Tongue (tissue), 2 donors: ENCODE measurements around the gene GSTT2. TPM values are rescaled to one million over a fixed set of nuclear protein-coding genes. Genes with fewer than 3 reads are reported as not detected.
"Not testable (repeated sequence)": the region's sequence is repeated elsewhere in the genome, so short reads cannot be mapped to it uniquely, and the experiment has no call there.

ENCODE experiments used
- DNase-seq: peaks from one replicate; pipeline ENCODE4 v3.0.0-alpha.2; 2015
- total RNA-seq: library from RNA; depleted of rRNA; stranded (reverse); fragments of >200 nt; gene quantifications from one replicate; pipeline ENCODE4 v1.2.3, GENCODE V29; 2014

GSTT2 gene
- total RNA-seq, 1 donor from 2014 or later: not detected

DNA sequence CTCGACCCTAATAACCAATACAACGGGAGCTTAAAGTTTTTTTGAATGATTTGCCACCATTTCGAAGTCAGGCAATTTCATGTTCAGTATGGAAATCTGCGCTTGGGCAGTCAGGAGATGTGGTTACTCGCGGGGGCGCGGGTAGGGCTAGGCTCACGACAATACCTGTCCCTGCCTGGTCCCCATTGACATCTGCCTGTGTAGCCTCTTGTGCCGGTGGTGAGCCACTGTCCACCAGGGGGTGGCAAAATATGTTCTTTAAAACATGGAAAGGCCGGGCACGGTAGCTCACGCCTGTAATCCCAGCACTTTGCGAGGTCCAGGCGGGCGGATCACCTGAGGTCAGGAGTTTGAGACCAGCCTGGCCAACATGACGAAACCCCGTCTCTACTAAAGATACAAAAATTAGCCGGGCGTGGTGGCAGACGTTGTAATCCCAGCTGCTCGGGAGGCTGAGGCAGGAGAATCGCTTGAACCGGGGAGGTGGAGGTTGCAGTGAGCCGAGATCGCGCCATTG is 5.0 kb upstream of the GSTT2 start:
- DNase-seq: not testable (repeated sequence)

DNA sequence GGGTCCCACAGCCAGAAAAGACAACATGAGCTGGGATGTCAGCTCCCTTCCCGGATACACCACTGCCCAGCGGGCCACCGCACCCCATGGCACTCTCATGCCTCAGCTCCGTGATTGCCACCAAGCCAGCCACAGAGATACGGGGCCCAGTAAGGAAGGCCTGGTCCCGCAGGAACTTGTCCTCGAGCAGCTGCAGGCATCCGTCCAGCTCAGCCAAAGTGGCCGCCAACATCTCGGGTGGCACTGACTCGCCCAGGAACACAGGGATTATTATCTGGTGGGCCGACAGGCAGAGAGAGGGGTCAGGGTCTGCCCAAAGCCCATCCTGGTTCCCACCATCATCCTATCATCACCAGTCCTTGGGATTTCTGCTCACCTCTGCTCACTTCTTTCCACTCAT is 2.6 kb upstream of the GSTT2 start:
- not testable (repeated sequence) for DNase-seq

DNA sequence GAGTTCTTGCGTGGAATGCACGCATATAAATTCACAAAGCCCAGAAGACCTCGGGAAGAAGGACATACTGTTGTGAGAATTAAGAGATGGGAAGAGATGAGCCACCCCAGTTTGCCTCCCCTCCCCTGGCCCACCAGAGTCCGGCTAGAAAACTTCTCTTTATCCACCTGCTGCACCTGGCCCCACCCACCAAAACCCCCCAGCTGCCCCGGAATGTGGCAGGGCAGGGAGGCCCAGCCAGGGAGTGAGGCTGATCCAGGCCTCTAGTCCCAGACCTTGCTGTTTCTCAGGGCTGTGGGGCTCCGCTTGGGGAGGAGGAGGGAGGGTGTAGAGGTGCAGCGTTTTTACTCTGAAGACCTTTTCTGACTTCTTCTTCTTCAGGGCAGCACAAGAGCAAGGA is 633 bp downstream of the GSTT2 start:
- DNase-seq: not testable (repeated sequence)

DNA sequence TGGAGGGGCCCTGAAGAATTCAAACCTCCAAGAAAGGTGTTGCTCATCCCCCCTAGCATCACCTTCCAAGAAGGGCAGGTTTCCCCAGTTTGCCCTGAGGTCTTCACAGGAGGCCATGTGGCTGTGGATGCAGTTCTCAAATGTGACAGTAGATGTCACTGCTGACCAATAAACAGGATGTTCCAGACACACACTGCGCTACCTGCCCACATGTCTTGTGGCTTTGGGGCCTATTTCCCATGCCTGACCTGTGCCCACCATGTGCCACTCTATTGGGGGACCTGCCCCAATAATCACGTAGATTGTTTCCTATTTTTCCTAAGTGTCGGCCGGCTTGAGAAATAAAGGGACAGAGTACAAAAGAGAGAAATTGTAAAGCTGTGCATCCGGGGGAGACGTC is 4.5 kb downstream of the GSTT2 start:
- no peak for DNase-seq

DNA sequence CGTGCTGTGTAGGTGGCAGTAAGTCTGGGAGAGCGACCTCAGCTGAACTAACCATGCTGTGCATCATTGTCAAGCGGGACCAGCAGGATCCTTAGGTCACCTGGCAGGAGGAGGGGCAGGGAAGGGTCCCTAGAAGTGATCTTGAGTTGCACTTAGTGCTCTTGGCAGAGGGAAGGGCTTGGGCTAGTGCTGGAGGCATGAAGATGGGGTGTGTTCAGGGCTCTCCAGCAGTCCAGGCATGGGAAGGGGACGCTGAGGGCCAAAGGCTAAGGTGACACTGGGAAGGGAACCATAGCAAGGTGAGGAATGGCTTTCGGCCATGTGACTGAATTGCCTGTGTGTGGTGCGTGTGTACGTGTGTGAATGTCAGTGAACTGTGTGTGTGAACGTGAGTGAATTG is 6.2 kb downstream of the GSTT2 start:
- DNase-seq: not testable (repeated sequence)

DNA sequence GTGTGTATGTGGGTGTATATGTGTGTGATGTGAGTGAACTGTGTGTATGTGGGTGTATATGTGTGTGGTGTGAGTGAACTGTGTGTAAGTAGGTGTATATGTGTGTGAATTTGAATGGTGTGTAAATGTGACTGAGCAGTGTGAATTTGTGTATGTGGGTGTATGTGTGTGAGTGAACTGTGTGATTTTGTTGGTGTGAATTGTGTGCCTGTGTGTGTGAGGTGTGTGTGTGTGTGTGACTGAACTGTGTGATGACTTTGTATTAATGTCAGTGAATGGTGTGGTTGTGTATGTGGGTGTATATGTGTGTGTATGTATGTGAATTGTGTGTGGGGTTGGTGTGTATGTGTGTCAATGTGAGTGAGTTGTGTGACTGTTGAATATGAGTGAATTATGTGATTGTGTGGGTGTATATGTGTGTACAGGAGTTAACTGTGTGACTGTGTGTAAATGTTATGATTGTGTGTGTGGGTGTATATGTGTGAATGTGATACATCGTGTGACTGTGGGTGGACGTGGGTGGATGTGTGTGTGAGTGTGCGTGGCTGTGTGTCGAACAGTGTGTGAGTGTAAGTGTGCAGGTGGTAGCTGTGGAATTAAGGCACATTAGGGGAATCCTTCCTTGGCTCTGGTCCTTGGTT is 6.7 kb downstream of the GSTT2 start:
- not testable (repeated sequence) for DNase-seq

DNA sequence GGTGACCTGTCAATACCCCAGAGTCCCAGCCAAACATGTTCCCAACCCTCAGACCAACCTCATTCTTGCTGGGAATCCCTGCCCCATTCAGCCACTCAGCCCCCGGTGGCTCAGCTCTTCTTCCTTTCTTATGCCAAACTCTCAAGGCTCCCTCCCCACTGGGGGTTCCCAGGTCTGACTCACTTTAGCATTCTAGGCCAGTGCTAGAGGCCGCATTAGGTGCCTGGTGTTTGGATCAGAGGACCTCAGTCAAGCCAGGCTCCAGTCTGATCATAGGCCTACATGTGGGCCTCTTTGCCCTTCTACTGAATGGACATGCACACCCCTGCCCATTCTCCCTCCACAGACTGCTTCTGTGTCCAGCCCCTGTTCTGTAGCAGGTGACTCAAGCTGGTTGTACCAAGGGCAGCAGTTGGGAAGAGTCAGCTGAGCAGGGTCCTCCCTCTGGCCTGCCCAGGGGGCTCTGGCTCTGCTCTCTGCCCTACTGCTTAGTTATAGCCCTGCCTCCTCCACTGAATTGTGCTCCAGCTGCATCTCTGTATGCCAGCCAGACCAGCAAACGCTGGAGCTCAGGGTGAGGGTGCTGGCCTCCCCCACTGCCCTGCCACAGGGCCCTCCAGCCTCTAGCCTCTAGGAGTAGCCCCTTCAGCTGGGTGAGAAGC is 9.8 kb downstream of the GSTT2 start:
- DNase-seq: not testable (repeated sequence)

DNA sequence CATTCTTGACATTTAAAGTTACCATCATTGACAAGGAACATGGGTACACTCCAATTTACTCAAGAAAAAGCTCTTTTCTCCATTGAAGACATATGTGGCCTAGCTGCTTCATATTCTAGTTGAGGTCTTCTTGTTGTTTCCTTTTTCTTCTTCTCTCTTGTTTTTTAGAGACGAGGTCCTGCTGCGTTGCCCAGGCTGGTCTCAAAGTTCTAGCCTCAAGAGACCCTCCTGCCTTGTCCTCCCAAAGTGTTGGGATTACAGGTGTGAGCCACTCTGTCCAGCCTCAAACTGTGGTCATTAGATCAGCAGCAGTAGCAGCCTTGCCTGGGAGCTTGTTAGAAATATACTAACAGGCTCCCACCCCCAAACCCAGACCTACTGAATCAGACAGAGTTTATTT is 13.1 kb downstream of the GSTT2 start:
- DNase-seq: not testable (repeated sequence)

DNA sequence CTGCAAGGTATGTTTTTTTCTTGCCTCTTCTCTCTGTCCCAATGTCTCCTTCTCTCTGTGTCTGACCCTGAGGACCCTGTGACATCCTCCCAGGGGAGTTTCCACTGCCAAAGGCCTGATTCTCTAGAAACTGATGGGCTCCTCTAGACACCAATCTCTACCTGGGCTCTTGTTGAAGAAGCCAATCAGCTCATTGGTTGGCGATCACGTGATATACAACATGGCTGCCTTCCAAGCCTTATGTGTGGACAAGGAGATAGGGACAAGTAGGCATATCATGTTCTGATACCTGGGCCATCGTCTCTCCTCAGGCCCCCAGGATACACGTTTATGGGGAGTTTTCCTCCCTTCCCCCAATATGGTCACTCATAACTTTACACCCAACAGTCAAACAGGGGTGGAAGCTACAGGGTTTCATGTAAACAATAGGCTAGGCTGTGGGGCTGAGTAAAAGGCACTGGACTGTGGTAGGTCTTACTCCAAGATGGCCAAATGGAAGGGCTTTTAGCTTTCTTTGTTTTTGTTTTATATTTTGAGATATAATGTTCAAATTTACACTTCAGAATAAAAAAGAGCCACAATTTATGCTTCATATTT is 13.7 kb downstream of the GSTT2 start:
- DNase-seq: not testable (repeated sequence)

DNA sequence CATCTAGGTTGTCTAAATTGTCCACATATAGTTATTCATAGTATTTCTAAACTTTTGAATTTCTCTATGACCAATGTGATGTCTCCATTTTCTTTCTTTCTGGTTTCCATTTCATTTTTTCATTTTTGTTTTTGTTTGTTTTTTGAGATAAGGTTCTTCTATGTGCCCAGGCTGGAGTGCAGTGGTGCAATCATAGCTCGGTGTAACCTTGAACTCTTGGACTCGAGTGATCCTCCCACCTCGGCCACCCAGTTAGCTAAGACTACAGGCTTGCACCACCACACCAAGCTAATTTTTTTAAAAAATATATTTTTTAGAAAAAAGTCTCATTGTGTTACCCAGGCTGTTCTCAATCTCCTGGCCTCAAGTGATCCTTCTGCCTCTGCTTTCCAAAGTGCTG is 17.2 kb downstream of the GSTT2 start:
- DNase-seq: no peak

DNA sequence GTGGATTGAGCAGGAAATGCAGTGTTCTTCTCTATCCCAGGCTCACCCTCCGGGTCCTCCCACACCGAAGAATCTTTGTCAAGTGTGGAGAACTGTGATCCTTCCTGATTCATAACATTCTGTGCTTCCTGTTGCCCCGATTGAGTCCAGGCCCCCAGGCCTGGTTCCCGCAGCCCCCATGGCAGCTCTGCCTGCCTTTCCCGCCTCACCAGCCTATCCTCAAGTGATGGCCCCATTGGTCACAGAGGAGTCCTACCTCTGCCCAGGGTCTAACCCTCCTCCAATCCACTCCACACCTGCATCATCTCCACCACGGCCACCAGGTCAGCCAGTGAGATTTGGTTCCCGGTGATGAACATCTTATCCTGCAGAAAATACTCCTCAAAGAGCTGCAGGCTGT is 19.8 kb downstream of the GSTT2 start:
- DNase-seq: not testable (repeated sequence)

DNA sequence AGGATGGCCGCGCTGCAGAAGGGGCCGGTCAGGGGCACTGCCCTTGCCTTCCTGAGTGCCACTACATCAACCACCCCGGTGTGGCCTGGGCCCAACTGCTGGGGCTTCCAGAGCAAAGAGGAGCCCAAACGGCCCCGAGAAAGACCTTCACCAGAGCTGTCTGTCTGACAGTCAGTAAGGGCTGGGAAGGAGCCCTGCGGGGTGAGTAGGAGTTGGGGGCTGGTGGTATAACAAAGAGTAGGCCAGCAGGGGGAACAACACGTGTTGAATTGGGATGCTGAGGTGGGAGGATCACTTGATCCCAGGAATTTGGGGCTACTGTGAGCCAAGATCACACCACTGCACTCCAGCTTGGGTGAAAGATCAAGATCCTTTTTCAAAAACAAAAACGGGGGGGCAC is 21.4 kb downstream of the GSTT2 start:
- no peak for DNase-seq

DNA sequence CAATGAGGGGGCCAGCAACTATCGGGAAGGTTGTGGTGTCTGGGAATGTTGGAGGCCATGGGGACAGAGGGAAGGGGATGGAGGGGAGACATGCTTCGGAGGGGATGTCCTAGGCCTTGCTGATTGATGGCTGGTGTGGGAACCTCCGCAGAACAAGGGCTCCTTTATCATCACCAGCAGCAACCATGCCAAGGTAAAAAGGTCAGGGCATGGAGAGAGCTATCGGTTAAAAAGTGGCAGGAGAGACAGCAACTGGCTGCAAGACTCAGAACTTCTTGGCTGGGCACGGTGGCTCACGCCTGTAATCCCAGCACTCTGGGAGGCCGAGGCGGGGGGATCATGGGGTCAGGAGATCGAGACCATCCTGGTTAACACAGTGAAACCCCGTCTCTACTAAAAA is 22.3 kb downstream of the GSTT2 start:
- no peak for DNase-seq

DNA sequence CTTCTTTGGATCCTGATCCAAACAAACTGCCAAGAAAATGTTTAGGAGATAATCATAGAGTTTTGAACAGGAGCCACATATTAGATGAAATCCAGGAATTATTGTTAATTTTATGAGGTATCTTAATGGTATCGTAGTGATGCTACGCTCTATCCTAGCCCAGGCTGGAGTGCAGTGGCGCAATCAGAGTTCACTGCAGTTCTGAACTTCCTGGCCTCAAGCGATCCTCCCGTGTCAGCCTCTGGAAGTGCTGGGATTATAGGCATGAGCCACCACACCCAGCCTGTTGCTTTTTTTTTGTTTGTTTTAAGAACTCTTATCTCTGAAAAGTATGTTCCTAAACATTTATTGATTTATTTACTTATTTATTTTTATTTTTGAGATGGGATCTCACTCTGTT is 22.9 kb downstream of the GSTT2 start:
- no peak for DNase-seq

DNA sequence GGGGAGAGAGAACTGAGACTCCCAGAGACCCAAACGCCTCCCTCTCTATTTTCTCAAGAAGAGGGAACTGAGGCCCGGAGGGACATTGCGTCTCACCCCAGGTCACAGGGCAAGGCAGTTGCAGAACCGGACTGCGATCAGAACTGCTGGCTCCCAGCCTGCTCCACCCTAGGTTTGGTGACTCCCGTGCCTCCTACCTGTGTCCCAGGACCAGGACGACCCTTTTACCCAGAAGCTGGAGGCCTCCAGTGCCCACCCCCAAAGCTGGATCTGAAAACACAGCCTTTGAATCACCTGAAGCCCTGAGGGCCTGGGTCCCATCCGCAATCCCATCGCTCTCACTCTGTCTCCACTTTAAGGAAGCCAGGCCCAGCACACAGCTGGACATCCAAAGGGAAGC is 24.0 kb downstream of the GSTT2 start:
- DNase-seq: no peak

DNA sequence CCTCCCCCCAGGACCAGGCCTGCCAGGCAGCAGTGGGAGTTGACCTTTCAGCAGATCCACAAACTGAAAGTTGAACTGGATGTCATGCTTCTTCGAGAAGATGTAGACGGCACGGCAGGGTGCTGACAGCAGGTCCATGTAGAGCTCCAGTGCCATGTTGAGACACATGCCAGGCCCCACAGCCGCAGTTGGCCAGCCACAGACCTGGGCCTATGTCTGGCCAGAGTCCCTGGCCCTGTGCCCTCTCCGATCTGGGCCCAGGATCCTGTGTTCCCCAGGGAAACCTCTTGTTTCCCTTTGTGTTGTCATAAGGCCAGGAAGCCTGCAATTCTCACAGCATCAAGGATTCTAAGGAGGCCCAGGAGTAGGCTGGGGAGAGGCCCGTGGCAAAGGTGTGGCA is 25.3 kb downstream of the GSTT2 start, which contains the start of gene GSTT4:
GSTT4 (minus strand) TSS at position 253 of the 400 bp plus-strand sequence; CDS start at position 156, 97 bp downstream.
- no peak for DNase-seq

DNA sequence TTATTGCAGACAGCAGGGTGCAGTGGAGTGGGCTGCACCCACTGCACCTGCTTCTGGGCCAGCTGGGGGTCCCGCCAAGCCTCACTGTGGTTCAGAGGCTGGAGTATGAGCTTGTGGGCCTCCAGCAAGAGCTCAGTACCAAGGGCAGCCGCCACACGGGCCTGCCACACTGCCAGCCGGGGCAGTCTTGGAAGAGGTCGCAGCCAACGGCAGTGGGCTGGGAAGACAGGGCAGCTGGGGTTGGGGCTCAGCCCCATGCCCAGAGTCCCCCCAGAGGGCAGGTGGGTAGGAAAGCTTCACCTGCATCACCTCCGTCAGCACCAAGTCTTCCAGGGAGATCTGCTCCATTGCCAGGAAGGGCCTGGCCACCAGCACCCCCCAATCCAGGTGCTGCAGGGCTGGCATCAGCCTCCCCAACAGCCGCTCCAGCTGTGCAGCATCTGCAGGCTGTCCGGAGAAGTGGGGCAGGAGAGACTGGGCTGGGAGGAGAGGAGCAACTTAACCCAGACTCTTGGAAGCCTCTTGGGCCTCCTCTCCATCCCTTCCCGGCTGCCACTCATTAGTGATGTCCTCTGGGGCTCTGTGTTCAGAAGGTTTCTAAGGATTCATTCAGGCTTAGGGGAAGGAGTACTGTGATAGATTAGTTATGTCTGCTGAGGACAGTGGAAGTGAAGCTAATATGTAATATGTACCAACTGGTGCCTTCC is 26.4 kb downstream of the GSTT2 start:
- DNase-seq: no peak

DNA sequence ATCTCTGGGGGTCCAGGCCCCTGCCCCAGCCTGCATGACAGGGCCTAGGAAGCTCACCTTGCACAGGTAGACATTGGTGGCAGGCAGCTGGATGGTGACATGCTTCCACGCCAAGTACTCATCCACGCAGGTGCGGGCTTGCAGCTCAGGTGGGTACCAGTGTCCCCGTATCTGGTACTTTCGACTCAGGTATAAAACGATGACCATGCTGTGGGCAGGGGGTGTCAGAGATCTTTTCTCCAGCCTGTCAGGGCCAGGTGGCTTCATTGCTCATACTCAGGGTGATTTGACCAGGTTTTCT is 26.9 kb downstream of the GSTT2 start:
- DNase-seq: no peak

DNA sequence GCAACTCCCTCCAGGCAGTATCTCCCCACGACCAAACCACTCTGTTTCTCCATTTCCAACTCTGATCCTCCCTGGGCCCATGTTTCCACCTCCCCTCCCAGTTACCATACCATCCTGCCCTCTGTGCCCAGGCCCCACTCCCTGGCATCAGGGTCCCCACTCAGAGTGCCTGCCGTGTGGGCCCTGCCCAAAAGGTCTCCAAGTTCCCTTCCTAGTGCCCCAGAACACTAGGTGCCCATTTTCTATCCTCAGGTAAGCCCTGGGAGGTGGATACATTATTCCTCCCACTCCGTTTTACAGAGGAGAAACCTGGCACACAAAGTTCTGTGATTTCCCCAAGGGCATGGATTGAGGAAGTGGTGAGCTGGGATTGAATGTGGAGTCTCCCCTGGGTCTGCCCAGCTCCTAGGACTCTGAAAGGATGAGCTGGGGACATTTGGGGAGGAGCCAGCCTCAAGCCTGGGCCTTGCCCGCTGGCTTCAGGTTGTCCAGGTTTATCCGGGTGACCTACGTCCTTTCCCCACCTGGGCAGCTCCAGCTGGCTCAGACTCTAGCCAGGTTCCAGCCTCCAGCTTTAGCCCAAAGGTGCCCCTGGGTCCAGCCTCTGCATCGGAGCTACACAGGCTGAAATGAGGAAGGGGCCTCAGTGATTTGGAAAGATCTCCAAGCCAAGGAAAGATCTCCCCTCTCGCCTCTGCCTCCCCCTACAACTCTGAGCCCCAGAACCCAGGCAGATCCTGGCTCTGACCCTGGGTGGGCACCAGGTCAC is 27.5 kb downstream of the GSTT2 start:
- DNase-seq: no peak

DNA sequence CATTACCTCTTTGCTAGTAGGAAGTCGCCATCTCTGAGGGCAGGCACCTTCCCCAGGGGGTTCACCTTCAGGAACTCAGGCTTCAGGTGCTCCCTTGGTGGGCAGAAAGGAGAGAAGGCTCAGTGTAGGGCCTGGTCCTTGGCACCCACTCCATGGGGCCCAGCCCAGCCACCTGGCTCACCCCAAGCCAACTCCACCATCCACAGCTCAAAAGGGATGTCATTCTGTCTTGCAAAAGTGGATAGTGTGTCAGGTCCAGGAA is 28.0 kb downstream of the GSTT2 start:
- DNase-seq: no peak

DNA sequence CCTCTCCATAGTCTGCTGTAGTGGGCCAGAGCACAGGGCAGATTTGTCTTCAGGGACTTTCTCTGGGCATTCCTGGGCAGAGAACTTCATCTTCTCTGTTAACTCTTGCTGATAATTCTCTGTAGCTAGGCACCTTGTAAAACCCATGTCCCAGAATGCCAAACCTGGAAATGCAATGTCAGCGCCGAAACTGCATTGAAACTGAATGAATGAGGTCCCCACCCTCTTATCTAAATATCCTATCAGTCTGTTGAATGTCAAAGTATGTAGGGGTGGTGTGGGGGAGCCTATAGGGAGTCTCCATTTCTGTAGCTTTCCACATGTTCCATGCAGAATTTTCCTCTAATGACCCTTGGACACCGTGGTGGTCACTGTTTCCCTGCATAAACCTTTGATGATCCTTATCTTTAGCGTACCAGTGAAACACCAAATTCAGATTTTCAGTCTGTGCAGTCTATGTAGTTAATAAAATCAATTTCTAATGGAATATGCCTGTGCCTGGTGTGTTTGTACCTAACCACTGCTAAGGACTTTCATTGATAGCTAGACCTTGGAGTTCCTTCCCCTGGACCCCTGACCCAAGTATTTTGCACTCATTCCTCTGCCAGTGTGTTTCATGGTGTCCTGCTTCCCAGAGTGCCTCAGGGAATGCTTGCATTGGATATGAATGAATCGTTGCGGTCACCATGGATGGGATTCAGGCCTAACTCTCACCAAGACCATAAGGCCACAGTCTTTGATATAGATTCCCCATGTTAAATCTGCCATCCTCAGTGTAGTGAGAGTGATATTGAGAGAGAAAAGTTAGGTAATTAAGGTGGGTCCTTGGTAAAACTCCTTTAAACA is 28.7 kb downstream of the GSTT2 start:
- no peak for DNase-seq
